Fibroblast of skin of abdomen (primary cell): ENCODE results near the gene C3orf62.
A peak's percentile ranks its signal among the peaks of the same experiment; 100 is the strongest.
"Not testable (repeated sequence)": the region's sequence is repeated elsewhere in the genome, so short reads cannot be mapped to it uniquely, and the experiment has no call there.

Experiments used
- DNase-seq: peaks from one replicate; pipeline ENCODE4 v3.0.0-alpha.2; 2013

The C3orf62 gene

DNA sequence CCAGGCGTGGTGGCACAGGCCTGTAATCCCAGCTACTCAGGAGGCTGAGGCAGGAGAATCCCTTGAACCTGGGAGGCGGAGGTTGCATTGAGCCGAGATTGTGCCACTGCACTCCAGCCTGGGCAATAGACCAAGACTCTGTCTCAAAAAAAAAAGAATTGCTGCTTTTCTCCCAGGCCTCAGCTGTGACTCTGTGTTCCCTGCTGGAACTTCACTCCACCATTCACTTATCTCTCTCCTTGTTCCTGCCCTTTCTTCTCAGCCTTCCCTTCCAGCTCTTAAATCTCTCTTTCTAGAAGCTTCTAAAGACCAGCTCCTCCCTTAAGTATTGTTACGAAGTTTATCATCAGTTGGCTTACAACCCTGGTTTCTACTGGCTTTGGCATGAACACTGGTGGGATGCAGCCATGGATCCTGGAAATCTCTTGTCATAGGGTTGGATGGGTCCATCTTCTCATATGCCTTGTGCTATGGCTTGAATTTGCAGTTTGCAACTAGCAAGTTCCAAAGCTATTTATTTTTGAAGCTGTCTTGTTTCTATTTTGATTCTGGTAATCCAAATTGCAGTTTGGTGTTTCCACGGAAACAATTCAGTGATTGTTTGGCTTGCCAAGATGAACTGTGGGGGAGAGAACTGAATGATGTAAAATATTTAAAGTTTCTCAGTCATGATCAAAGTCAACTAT is 10.5 kb downstream of the C3orf62 start:
- no peak for DNase-seq

DNA sequence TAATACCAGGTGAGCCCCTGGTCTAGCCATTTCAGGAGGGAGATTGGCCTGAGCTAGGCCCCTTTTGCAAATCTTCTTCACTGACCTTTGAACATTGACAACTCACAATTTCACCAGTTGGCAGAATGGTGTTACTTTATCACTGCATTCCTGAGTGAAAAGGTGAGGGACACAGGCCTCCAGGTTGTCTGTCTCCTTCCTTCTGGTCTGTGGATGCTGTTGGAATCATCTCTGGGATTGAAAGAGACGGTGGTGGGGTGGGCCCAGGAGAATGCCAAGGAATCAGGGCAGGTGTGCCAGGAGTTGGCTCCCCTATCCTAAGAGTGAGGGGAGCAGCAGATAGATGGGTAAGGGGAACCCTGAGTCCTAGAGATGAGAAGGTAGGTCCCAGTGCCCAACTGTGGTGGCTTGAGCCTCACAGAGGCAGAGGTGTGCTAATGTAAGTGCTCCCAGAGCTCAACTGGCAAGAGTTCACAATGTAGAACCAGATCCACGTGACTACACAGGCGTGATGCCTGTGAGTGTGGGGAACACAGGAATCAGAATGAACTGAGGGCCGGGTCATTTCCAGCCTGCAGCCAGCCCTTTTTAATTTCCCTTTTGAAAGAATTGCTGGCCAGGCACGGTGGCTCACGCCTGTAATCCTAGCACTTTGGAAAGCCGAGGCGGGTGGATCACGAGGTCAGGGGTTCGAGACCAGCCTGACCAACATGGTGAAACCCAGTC is 11.2 kb downstream of the C3orf62 start:
- DNase-seq = no peak

DNA sequence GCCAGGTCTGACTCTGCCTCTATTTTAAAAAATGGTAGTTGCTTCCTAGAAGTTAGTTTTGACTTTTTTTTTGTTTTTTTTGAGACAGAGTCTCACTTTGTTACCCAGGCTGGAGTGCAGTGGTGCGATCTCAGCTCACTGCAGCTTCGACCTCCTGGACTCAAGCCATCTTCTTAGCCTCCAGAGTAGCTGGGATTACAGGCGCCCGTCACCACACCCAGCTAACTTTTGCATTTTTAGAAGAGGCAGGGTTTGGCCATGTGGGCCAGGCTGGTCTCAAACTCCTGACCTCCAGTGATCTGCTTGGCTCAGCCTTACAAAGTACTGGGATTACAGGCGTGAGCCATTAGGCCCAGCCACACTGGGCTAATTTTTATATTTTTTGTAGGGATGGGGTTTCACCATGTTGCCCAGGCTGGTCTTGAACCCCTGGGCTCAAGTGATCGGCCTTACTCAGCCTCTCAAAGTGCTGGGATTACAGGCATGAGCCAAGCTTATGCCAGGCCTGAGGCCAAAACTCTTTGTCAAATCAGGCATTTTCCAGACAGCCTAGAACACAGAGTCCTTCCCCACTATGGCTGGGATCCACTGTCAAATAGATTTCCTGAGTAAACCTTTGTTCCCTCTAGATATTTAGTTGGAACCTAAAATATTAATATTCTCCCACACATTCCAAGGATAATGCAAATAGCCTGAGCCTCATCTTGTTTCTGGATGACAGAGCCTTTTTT is 13.7 kb downstream of the C3orf62 start:
- no peak for DNase-seq

DNA sequence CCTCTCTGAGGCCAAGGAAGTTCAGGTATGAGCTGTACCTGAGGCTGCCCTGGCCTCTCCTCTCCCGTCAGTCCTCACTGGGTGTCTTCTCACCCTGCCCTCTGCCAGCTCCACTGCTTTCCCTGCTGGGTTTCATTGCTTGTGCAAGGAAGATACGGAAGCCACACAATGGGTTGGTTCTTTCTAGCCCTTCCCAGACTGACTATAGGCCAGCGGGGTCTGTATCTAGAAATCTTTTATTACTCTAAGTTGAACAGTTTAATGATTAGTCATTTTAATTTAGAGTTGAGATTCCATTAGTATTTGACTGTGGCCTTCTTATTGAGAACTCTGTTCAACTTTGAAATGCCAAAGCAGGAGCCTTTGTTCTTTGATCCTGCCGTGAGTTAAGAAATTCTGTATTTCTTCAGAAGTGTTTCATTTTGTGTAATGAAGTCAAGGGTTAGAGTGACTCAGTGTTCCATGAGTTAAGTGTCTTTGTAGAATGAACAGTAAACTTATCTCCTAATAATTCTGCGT is 16.2 kb downstream of the C3orf62 start:
- DNase-seq = no peak

DNA sequence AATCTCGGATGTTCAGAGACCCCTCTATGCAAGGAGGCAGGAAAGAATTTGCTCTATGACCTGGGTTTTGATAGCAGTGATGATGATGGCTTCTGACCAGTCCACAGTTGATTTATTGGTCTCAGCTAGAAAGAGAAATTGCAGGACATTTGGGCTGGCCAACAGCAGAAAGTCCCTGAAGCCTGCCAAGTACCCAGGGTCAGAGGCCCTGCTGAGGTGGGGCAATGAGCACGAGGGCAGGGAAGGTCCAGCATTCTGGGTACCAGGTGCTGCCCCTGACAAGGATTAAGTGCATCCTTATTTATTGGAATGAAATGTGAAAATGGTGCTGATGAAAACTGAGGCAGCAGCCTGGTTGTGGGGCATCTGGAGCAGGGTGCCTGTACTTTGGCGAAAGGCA is 19.8 kb downstream of the C3orf62 start:
- DNase-seq = no peak

DNA sequence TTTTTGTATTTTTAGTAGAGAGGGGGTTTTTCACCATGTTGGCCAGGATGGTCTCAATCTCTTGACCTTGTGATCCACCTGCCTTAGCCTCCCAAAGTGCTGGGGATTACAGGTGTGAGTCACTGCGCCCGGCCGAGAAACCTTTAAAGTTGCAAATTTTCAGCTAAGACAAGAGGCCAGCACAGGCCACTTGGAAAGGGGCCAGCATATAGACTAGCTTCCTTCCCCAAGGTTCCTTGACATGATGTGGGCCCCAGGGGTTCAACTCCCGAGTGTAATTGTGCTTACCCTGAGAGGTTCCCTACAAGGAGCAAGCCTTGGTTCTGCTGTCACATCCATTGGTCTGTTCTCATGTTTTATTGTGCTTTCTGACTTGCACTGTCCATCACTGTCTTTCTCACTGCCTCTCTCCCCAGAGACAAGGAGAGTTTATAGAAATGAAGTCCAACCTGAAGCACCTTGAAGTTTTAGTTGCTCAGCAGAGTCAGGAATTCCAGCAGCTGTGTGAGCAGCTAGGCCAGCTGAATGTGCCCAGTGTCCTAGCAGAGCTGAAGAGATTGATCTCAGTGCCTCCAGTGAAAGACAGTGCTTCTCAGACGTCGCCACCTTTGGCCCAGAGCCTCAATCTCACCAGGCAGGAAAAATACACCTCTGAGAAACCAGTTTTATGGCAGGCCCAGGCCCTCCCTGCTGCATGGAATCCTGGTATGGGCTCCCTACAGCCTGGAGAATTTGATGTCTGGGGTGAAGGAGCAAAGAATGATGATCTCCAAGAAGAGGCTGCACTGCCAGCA is 21.1 kb downstream of the C3orf62 start:
- DNase-seq = no peak

DNA sequence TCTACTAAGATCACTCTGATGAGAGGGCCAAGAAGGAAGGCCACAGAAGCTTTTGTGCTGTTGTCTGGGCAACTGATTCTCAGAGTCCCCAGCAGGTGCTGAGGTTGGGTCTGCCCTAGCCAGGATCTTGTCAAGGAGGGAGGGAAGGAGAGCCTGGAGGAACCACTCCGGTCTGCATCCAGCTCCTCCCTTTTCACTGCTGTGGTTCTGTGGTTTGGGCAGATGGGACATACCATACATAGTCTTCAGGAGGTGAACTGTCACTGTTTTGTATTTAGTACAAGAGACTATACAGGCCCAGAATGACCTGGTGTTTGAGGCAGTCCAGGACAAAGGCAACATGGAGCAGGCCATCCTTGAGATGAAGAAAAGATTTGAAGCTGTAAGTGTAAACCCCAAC is 21.9 kb downstream of the C3orf62 start:
- DNase-seq = peak; percentile 23

DNA sequence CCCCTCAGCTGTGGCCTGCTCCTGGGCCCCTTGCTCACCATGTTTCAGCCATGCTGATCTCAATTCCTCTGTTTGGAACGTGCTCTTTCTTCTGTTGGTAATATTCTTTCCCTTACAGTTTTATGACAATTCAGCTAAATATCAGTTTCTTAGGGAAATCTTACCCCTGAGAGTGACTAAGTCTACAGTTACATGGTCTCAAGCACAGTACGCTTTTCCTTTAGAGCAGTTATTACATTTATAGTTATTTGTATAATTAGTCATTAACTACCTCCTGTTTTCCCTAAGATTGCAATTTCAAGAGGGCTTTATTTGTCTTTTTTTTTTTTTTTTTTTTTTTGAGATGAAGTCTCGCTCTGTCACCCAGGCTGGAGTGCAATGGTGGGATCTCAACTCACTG is 23.5 kb downstream of the C3orf62 start:
- no peak for DNase-seq

DNA sequence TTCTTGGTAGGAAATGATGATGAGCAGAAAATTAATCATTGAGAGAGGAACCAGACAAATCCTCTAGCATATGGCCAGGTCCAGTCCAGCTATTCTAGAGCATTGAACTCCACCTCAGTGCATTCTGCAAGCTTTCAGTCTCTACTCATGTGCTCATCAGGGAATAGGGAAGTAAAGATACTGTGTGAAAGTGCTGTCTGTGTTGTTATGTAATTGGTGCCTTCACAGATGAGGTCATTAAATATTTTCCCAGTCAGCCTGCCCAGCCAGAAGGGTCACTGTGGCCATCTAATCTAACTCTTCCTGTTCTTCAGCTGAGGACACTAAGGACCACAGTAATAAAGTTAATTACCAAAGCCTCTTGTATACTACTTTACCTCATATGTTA is 28.2 kb downstream of the C3orf62 start:
- DNase-seq = no peak

DNA sequence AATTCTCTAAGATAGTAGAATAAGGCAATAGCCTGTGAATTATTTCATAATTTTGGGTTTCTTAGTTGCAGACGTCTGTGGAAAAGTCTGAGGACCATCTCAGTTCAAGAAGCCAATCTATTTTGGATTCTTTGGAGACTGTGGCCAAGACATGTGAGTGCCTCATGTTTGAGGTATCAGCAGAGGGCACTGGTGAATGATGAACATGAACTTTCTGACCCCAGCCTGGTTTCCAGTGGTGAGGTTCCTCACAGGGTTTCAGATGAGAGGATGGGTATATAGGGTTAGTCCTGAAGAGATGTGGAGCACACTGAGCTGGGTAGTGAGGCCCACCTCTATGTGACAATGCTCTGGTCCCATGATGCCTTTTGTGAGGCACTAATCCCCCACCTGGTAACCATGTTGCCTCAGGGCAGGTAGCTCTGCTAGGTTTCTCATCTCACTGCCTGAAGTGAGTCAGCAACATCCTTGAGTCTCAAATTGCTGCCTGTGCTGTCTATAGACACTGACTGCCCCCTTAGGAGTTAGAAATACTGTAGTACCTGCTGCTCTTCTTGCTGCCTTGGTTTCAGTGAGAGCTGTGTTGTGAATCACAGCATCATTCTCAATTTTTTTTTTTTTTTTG is 32.3 kb downstream of the C3orf62 start:
- DNase-seq = no peak

DNA sequence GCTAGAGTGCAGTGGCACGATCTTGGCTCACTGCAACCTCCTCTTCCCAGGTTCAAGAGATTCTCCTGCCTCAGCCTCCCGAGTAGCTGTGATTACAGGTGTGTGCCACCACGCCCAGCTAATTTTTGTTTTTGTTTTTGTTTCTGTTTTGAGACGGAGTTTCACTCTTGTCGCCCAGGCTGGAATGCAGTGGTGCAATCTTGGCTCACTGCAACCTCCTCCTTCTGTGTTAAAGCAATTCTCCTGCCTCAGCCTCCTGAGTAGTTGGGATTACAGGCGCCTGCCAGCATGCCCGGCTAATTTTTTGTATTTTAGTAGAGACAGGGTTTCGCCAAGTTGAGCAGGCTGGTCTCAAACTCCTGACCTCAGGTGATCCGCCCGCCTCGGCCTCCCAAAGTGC is 36.9 kb downstream of the C3orf62 start:
- not testable (repeated sequence) for DNase-seq

DNA sequence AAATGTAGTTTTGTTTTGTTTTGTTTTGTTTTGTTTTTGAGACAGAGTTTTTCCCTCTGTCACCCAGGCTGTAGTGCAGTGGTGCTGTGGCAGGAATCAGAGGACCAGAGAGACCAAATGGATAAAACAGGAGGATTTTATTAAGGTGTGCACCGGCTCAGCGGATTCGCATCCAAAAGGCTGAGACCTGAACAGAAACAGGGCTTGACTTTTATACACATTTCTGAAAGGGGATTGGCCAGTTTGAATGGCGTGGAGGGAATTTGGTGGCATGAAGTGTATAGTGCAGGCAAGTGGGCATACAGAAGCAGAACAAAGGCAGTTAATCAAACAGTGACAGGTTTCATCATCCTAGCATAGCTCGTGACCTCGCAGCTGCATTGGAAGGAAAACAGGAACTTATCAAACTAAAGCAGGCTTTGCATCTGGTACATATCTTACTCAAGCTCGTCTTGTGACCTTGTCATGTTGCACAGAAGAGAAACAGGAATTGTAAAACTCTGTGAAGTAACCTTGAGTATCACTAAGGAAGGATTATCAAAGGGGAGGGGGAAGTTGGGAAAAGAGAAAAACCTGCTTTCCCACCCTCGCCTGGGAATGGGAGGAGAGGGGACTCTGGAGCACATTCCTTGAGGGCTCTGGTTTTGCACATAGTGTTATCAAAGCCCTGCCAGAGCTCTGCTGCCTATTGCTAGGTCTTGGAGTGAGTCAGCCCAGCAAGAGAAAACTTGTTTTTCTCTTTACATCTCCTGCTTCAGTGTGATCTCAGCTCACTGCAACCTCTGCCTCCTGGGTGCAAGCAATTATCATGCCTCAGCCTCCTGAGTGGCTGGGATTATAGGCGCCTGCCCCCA is 38.5 kb downstream of the C3orf62 start:
- peak; percentile 18 for DNase-seq

DNA sequence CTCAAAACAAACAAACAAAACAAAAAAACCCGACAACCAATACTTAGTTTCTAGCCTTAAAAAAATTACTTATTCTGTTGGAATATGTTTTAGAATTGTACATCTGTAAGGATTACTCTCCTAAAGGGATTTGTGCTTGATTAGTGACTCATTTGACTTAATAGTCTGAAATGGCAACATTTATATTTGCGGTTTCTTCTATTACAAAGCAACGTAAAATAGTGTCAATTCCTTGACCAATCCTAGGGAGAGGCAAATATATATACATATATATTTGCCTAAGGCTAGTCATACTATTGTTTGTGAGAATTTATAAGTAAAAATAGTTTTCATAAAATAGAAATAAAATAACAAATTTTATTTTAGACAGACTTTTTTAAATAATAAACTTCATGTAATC is 39.7 kb downstream of the C3orf62 start:
- no peak for DNase-seq

DNA sequence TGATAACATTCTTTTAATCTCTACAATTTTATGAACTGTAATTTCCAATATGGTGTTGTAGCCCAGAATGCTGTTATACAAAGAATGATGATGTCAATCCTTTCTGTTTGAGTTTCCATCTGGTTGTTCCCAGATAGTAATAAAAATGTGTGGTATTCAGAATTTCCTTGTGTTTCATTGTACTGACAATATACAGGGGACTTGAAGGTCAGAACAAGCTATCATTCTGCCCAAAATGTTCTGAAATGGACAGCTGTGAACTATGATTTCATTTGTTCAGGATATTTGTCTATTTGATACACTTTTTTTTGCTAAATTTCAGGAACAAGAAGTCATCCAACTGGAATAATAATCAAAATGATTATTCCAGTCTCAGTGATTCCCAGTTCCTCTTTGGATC is 40.8 kb downstream of the C3orf62 start:
- DNase-seq = no peak

DNA sequence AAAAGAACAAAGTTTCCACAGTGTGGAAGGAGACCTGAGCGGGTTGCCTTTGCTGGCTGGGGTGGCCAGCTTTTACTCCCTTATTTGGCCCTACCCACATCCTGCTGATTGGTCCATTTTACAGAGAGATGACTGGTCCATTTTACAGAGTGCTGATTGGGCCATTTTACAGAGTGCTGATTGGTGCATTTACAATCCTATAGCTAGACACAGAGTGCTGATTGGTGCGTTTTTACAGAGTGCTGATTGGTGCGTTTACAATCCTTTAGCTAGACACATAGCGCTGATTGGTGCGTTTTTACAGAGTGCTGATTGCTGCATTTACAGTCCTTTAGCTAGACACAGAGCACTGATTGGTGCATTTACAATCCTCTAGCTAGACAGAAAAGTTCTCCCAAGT is 48.2 kb downstream of the C3orf62 start:
- DNase-seq = not testable (repeated sequence)

DNA sequence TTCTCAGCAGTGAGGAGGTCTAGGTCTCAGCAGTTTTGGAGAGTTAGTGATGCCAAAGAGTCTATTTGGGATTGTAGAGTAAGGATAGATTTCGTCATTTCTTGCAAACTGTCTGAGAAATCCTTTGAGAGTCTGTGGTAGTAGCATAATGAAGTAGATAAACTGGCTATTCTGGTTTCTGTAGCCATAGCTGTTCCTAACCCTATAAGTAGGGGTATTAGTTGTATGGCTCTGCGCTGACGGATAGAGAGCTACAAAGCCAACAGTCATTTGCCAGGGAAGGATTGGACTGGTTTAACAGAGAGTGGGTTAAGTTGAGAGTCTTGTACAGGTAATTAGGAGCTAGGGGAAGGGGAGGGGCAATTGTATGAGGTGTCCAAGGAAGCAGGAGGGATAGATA is 55.0 kb downstream of the C3orf62 start:
- no peak for DNase-seq

DNA sequence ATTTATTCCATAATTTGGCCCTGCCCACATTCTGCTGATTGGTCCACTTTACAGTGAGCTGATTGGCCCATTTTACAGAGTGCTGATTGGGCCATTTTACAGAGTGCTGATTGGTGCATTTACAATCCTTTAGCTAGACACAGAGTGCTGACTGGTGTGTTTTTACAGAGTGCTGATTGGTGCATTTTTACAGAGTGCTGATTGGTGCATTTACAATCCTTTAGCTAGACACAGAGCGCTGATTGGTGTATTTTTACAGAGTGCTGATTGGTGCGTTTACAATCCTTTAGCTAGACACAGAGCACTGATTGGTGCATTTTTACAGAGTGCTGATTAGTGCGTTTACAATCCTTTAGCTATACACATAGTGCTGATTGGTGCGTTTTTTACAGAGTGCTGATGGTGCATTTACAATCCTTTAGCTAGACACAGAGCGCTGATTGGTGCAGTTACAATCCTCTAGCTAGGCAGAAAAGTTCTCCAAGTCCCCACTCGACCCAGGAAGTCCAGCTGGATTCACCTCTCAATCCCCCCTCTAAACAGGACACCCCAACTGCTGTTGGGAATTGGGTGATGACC is 56.0 kb downstream of the C3orf62 start:
- DNase-seq = not testable (repeated sequence)

DNA sequence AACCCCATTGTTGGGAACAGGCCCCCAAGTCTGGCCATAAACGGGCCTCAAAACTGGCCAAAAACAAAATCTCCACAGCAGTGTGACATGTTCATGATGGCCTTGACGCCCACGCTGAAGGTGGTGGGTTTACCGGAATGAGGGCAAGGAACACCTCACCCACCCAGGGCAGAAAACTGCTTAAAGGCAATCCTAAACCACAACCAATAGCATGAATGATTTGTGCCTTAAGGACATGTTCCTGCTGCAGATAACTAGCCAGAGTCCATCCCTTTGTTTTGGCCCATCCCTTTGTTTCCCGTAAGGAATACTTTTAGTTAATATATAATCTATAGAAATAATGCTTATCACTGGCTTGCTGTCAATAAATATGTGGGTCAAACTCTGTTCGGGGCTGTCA is 57.9 kb downstream of the C3orf62 start:
- DNase-seq = no peak
